Measurements from ENCODE around the gene NUBP1. TPM values are rescaled to one million over a fixed set of nuclear protein-coding genes. Genes with fewer than 3 reads are reported as not detected.

The NUBP1 gene
- total RNA-seq, 2 donors from 2014 or later: 37.5 to 45.9 TPM

GRCh38 chr16:10744370-10745030, 858 bp downstream of the NUBP1 start:
- no peaks in the 10 kb centered on the region for H3K9me3 ChIP-seq
- H3K27ac ChIP-seq: peak overlapping the region; percentile 99
- DNase-seq (ENCODE audit: low spot score): peak; percentile 70
- H3K36me3 ChIP-seq: peaks cover 19% of the 10 kb centered on the region
- no peak for TF ChIP-seq CTCF (IDR thresholded peaks at IDR 0.05)
- no peaks in the 10 kb centered on the region for H3K27me3 ChIP-seq
- peak overlapping the region; percentile 31 to 65 for H3K4me3 ChIP-seq
- peaks cover 0 to 40% of the 10 kb centered on the region in 2 donors for H3K4me1 ChIP-seq

- Histone ChIP-seq H3K4me1 (peaks cover 0 to 48% of the 10 kb centered on the region in 2 donors), H3K27ac (peak overlapping the region; percentile 51 to 99)
- no peak for TF ChIP-seq CTCF (IDR thresholded peaks at IDR 0.05)
Observed at GRCh38 chr16:10745841-10746240, 2.2 kb downstream of the NUBP1 start.

GRCh38 chr16:10750793-10751192, 7.2 kb downstream of the NUBP1 start:
- DNase-seq (ENCODE audit: low spot score): no peak

More at GRCh38 chr16:10745841-10746240, 2.2 kb downstream of the NUBP1 start:
- Histone ChIP-seq H3K9me3 (no peaks in the 10 kb centered on the region), H3K27me3 (no peaks in the 10 kb centered on the region), H3K4me3 (no peak overlapping the region), H3K36me3 (peaks cover 24% of the 10 kb centered on the region)
- no peak for DNase-seq (ENCODE audit: low spot score)

GRCh38 chr16:10751291-10751697, 7.7 kb downstream of the NUBP1 start:
- Histone ChIP-seq H3K36me3 (peaks cover 63% of the 10 kb centered on the region), H3K27me3 (no peaks in the 10 kb centered on the region), H3K4me3 (no peak overlapping the region), H3K4me1 (peaks cover 0 to 20% of the 10 kb centered on the region in 2 donors), H3K9me3 (no peaks in the 10 kb centered on the region), H3K27ac (peak overlapping the region in 1 of 2 donors; percentile 54)
- no peak for TF ChIP-seq CTCF (IDR thresholded peaks at IDR 0.05)
- no peak for DNase-seq (ENCODE audit: low spot score)

More at GRCh38 chr16:10750793-10751192, 7.2 kb downstream of the NUBP1 start:
- TF ChIP-seq CTCF (IDR thresholded peaks at IDR 0.05): no peak
- Histone ChIP-seq H3K4me3 (no peak overlapping the region), H3K4me1 (peaks cover 0 to 21% of the 10 kb centered on the region in 2 donors), H3K27ac (peak overlapping the region; percentile 4 to 54), H3K36me3 (peaks cover 58% of the 10 kb centered on the region), H3K27me3 (no peaks in the 10 kb centered on the region), H3K9me3 (no peaks in the 10 kb centered on the region)

GRCh38 chr16:10752843-10753523, 9.3 kb downstream of the NUBP1 start:
- Histone ChIP-seq H3K9me3 (no peaks in the 10 kb centered on the region), H3K36me3 (peaks cover 59% of the 10 kb centered on the region), H3K27me3 (no peaks in the 10 kb centered on the region), H3K4me3 (no peak overlapping the region), H3K4me1 (peaks cover 0 to 19% of the 10 kb centered on the region in 2 donors), H3K27ac (no peak overlapping the region)
- DNase-seq (ENCODE audit: low spot score): peak; percentile 74
- no peak for TF ChIP-seq CTCF (IDR thresholded peaks at IDR 0.05)
